H1 (cell line): ENCODE measurements around the gene EXTL2. TPM values are rescaled to one million over a fixed set of nuclear protein-coding genes. Genes with fewer than 3 reads are reported as not detected.

ENCODE experiments used
- CTCF ChIA-PET: fragments of 300-600 bp; sonication (Branson Sonifier 250); formaldehyde crosslinking; loops from one replicate; lab custom pipeline; 2021; ENCODE audit not compliant: partially characterized antibody; lab: Charles Lee
- POLR2A ChIA-PET: fragments of 300-600 bp; sonication (Branson Sonifier 250); formaldehyde crosslinking; loops from one replicate; lab custom pipeline; 2021; ENCODE audit warnings: inconsistent platforms; ENCODE audit not compliant: partially characterized antibody; lab: Charles Lee
- DNase-seq, 2 experiments: peaks; one replicate each; pipeline versions ENCODE4 v3.0.0 to v3.0.0-alpha.2; 2010 to 2022; ENCODE audit warnings: low spot score in 2 of 2, low read depth in 1 of 2, mixed read lengths in 1 of 2
- FAIRE-seq: peaks from 2 replicates; lab custom pipeline; 2011; peaks lifted over from hg19 to GRCh38; lab: Jason Lieb, UNC
- H2AFZ ChIP-seq: 2 replicates; pipeline ENCODE4 v1.8.1; 2012; ENCODE audit warnings: low read length, inconsistent platforms
- H2AK5ac ChIP-seq: 2 replicates; pipeline ENCODE4 v1.6.1; 2013; ENCODE audit warnings: low read depth, low read length
- H2BK120ac ChIP-seq: replicated peaks from 2 replicates; pipeline ENCODE3; 2013; ENCODE audit warnings: low read depth, low read length, inconsistent platforms
- H2BK12ac ChIP-seq: 2 replicates; pipeline ENCODE4 v1.6.1; 2013; ENCODE audit warnings: low read depth, low read length
- H2BK15ac ChIP-seq: 2 replicates; pipeline ENCODE4 v1.6.1; 2013; ENCODE audit warnings: low read length
- H2BK20ac ChIP-seq: 2 replicates; pipeline ENCODE4 v1.6.1; 2013; ENCODE audit warnings: low read length
- H2BK5ac ChIP-seq: 2 replicates; pipeline ENCODE4 v1.6.1; 2013; ENCODE audit warnings: low read depth, low read length
- H3K14ac ChIP-seq: 2 replicates; pipeline ENCODE4 v1.6.1; 2013; ENCODE audit warnings: inconsistent platforms; ENCODE audit not compliant: insufficient read length
- H3K18ac ChIP-seq: 2 replicates; pipeline ENCODE4 v1.6.1; 2013; ENCODE audit warnings: low read length; ENCODE audit errors: extremely low read depth
- H3K23ac ChIP-seq: 2 replicates; pipeline ENCODE4 v1.6.1; 2013; ENCODE audit warnings: inconsistent platforms; ENCODE audit not compliant: insufficient read length
- H3K23me2 ChIP-seq: 2 replicates; pipeline ENCODE4 v1.6.1; 2013; ENCODE audit warnings: low read depth, low read length
- H3K27ac ChIP-seq: 2 replicates; pipeline ENCODE4 v1.6.1; 2011; ENCODE audit warnings: low read depth, low read length, inconsistent platforms
- H3K27me3 ChIP-seq, 4 experiments: replicated peaks in 1 of 4; 1 replicate in 1 of 4; 2 replicates in 3 of 4; pipeline versions ENCODE4 v1.6.1 to v1.8.1; 2011 to 2013; ENCODE audit warnings: low read length in 3 of 4, mild to moderate bottlenecking in 3 of 4, inconsistent platforms in 2 of 4, mixed read lengths in 2 of 4, moderate library complexity in 1 of 4; ENCODE audit not compliant: control insufficient read depth in 3 of 4, insufficient read depth in 3 of 4; ENCODE audit errors: extremely low read depth in 1 of 4
- H3K36me3 ChIP-seq, 4 experiments: 2 replicates each; pipeline versions ENCODE4 v1.6.1 to v1.8.1; 2011 to 2013; ENCODE audit warnings: mild to moderate bottlenecking in 4 of 4, low read length in 3 of 4, moderate library complexity in 2 of 4, control low read depth in 1 of 4, inconsistent platforms in 1 of 4; ENCODE audit not compliant: insufficient read depth in 4 of 4, control insufficient read depth in 2 of 4
- H3K4ac ChIP-seq: replicated peaks from 2 replicates; pipeline ENCODE3; 2013; ENCODE audit warnings: low read length, low read depth, mixed read lengths, inconsistent platforms; ENCODE audit not compliant: insufficient read length
- H3K4me1 ChIP-seq, 4 experiments: replicated peaks in 1 of 4; 1 replicate in 1 of 4; 2 replicates in 3 of 4; pipeline versions ENCODE4 v1.6.1 to v1.8.1; 2011 to 2013; ENCODE audit warnings: low read length in 3 of 4, inconsistent platforms in 2 of 4, mixed read lengths in 1 of 4; ENCODE audit not compliant: insufficient read depth in 4 of 4, control insufficient read depth in 3 of 4
- H3K4me2 ChIP-seq, 2 experiments: 2 replicates each; pipeline versions ENCODE4 v1.6.1 to v1.8.1; 2011 to 2013; ENCODE audit warnings: low read depth in 2 of 2, low read length in 2 of 2, control low read depth in 1 of 2, inconsistent platforms in 1 of 2, mild to moderate bottlenecking in 1 of 2; ENCODE audit not compliant: insufficient read depth in 1 of 2
- H3K4me3 ChIP-seq, 4 experiments: fragments of 200-600, 300-600 bp in 1 of 4; sonication (generic), shearing (Covaris generic), sonication (Bioruptor Twin) in 1 of 4; 2 replicates each; pipeline versions ENCODE4 v1.5.1 to v1.8.1; 2011 to 2016; ENCODE audit warnings: low read length in 4 of 4, low read depth in 3 of 4, control low read depth in 2 of 4, inconsistent platforms in 2 of 4, mild to moderate bottlenecking in 2 of 4, mixed read lengths in 1 of 4, moderate library complexity in 1 of 4; ENCODE audit not compliant: insufficient read depth in 2 of 4; ENCODE audit errors: extremely low read depth in 1 of 4
- H3K56ac ChIP-seq: replicated peaks from 2 replicates; pipeline ENCODE3; 2013; ENCODE audit warnings: low read depth, mild to moderate bottlenecking, mixed read lengths, low read length, inconsistent platforms; ENCODE audit not compliant: insufficient read length
- H3K79me1 ChIP-seq: 2 replicates; pipeline ENCODE4 v1.6.1; 2013; ENCODE audit warnings: low read depth, low read length, control low read depth
- H3K79me2 ChIP-seq, 2 experiments: 2 replicates each; pipeline versions ENCODE4 v1.6.1 to v1.8.1; 2012 to 2013; ENCODE audit warnings: low read length in 2 of 2, mild to moderate bottlenecking in 2 of 2, inconsistent platforms in 1 of 2; ENCODE audit not compliant: insufficient read depth in 2 of 2, control insufficient read depth in 1 of 2
- H3K9ac ChIP-seq, 4 experiments: replicated peaks in 1 of 4; 1 replicate in 1 of 4; 2 replicates in 3 of 4; pipeline versions ENCODE4 v1.6.1 to v1.8.1; 2011 to 2013; ENCODE audit warnings: low read depth in 3 of 4, low read length in 3 of 4, control low read depth in 2 of 4, mild to moderate bottlenecking in 2 of 4, moderate library complexity in 2 of 4, inconsistent platforms in 1 of 4; ENCODE audit errors: extremely low read depth in 1 of 4
- H3K9me3 ChIP-seq, 2 experiments: 2 replicates each; pipeline versions ENCODE4 v1.6.1 to v1.8.1; 2012 to 2013; ENCODE audit warnings: mild to moderate bottlenecking in 2 of 2, moderate library complexity in 2 of 2, control low read depth in 1 of 2, inconsistent platforms in 1 of 2, low read depth in 1 of 2, low read length in 1 of 2, mixed read lengths in 1 of 2; ENCODE audit not compliant: insufficient read depth in 2 of 2
- H4K20me1 ChIP-seq, 2 experiments: replicated peaks in 1 of 2; 2 replicates each; pipeline versions ENCODE3 to v1.8.1; 2011 to 2013; ENCODE audit warnings: inconsistent platforms in 2 of 2, low read length in 2 of 2, mild to moderate bottlenecking in 1 of 2; ENCODE audit not compliant: insufficient read depth in 2 of 2, control insufficient read depth in 1 of 2
- H4K5ac ChIP-seq: 2 replicates; pipeline ENCODE4 v1.6.1; 2013; ENCODE audit warnings: low read length, low read depth, mixed read lengths, inconsistent platforms; ENCODE audit not compliant: insufficient read length
- H4K8ac ChIP-seq: 2 replicates; pipeline ENCODE4 v1.8.0; 2013; ENCODE audit warnings: mild to moderate bottlenecking, moderate library complexity, low read length, inconsistent platforms; ENCODE audit not compliant: insufficient read depth; ENCODE audit errors: extremely low read depth
- H4K91ac ChIP-seq: replicated peaks from 2 replicates; pipeline ENCODE3; 2013; ENCODE audit warnings: low read length, mixed read lengths, inconsistent platforms; ENCODE audit not compliant: insufficient read length
- ASH2L ChIP-seq: fragments of 200-600, 300-600 bp; sonication (generic); IDR thresholded peaks from one replicate; pipeline ENCODE4 v1.7.1; 2017; ENCODE audit warnings: low read length
- EGR1 ChIP-seq: IDR thresholded peaks from 2 replicates; pipeline ENCODE4 v1.6.1; 2011; ENCODE audit warnings: low read depth, low read length, borderline replicate concordance
- POLR2AphosphoS5 ChIP-seq: IDR thresholded peaks from 2 replicates; pipeline ENCODE4 v1.6.1; 2011; ENCODE audit warnings: low read depth, low read length
- SIN3A ChIP-seq, 2 experiments: IDR thresholded peaks in 1 of 2; conservative IDR thresholded peaks in 1 of 2; 2 replicates each; pipeline ENCODE4 v1.6.1; 2011 to 2012; ENCODE audit warnings: low read length in 2 of 2, improper control_type of control experiment in 1 of 2, low read depth in 1 of 2, mild to moderate bottlenecking in 1 of 2
- SIX5 ChIP-seq: IDR thresholded peaks from 2 replicates; pipeline ENCODE4 v1.6.1; 2011; ENCODE audit warnings: mild to moderate bottlenecking, low read depth, low read length
- TAF1 ChIP-seq: IDR thresholded peaks from 2 replicates; pipeline ENCODE4 v1.6.1; 2011; ENCODE audit warnings: mild to moderate bottlenecking, low read depth, low read length
- TAF7 ChIP-seq: optimal IDR thresholded peaks from 2 replicates; pipeline ENCODE3; 2011; ENCODE audit warnings: low read depth, mild to moderate bottlenecking, inconsistent platforms, low read length, moderate library complexity, borderline replicate concordance
- WGBS, 2 experiments: shearing (Covaris generic) in 1 of 2; methylation state at CpG; one replicate each; pipeline versions ENCODE4 v1.1.6 to v1.1.7; 2013 to 2015; ENCODE audit warnings: low lambda C conversion rate in 2 of 2, mixed read lengths in 2 of 2, inconsistent platforms in 1 of 2, low coverage in 1 of 2, missing lambda C conversion rate in 1 of 2; ENCODE audit not compliant: insufficient replicate concordance in 2 of 2, insufficient coverage in 1 of 2, insufficient read length in 1 of 2; ENCODE audit errors: extremely low coverage in 1 of 2, missing lambda C conversion rate in 1 of 2; 5-methylcytosine and 5-hydroxymethylcytosine counted together
- polyA plus RNA-seq, 7 experiments: library from polyadenylated mRNA; depleted of rRNA in 3 of 7; stranded (reverse) in 5 of 7; unstranded in 2 of 7; fragments of >200 nt in 5 of 7; fragments of 200-250 nt in 2 of 7; gene quantifications; 1 replicate in 5 of 7; 2 replicates in 1 of 7; 4 replicates in 1 of 7; pipeline versions ENCODE4 v1.2.1 to v1.2.3, GENCODE V29; 2011 to 2013; ENCODE audit warnings: missing spikeins in 2 of 7, mixed read lengths in 2 of 7
- total RNA-seq: library from RNA; stranded (reverse); fragmentation: NEBNext Ultra II Directional; extraction: Animal tissue kit (Norgen Biotek cat#: 25700); gene quantifications from 2 replicates; pipeline ENCODE4 v1.2.1, GENCODE V29; 2021
- TF ChIP-seq, protein P1 (sequence below): IDR thresholded peaks from 2 replicates; pipeline ENCODE4 v1.6.1; 2012; ENCODE audit warnings: inconsistent platforms
- TF ChIP-seq, protein P2 (sequence below): IDR thresholded peaks from 2 replicates; pipeline ENCODE4 v1.6.1; 2012; ENCODE audit warnings: inconsistent platforms

EXTL2 gene
- total and polyA plus RNA-seq, 2 of the 8 experiments (the other 6 are each of a cell fraction or from before 2014, with no cell fraction given) = 27.1 to 54.7 TPM

DNA sequence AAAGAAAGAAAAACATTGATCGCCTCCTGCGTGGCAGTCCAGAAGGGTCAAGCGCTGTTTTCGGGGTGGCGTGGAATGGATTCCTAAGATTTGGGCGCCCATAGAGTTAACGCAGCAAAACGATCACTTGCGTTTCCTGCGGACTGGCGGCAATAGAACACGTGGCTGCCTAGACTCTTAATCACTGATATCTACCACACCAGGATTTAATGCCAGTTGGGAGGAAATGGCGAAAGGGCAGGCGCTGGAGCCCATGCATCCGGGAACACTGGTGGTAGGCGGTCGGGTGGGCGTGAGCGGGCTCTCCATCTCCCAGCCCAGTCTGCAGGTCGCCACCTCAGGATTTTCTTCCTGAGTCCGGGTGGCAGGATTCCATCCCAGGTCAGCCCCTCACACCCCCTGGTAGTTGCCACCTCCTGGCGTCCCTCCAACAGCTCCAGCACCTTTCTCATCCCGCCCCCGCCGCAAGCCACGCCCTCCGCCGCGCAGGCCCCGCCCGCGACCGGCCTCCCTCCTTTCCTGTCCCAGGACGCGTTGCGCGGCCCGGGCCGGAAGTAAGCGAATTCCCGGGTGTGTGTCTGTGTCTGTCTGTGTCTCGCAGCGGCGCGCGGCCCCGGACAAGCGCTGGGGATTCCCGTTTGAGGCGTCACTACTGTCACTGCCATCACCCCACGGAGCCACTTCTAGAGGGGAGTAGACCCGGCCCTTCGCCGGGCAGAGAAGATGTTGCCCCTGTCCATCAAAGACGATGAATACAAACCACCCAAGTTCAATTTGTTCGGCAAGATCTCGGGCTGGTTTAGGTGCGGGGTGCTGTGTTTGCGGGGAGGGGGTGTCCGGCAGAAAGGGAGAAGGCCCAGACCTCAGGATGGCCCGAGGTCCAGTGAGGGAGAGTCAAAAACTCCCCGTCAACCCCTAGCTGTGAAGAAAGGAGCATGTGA, 1.2 kb upstream of the EXTL2 start, which contains the start of gene SLC30A7:
SLC30A7 (plus strand) TSS at position 551 of the 941 bp plus-strand sequence; CDS start at position 724, 173 bp downstream.
- ChIA-PET POLR2A (interaction anchor here (1.0 to 2.8 kb wide), 10 partner anchors 9 to 763 kb away, joined by 3 to 13 read pairs (median 4); partner anchors contain the start of genes DPH5, SASS6 and TRMT13), CTCF (interaction anchor here (1.6 to 1.8 kb wide), 3 partner anchors 10 to 414 kb away, joined by 3 to 5 read pairs (median 4); no protein-coding TSS in a partner anchor)
- Histone ChIP-seq H3K23ac (no peak within 1 kb of the TSS), H2BK120ac (no peak within 1 kb of the TSS), H3K56ac (peak within 1 kb of the TSS; percentile 1), H3K79me2 (peaks cover 8 to 67% of the 10 kb centered on the region in 2 experiments), H3K23me2 (peaks cover 9% of the 10 kb centered on the region; the same call in 1 of the 2 replicates), H3K18ac (peak within 1 kb of the TSS; percentile 74; the same call in 1 of the 2 replicates), H4K20me1 (peaks cover 0 to 6% of the 10 kb centered on the region in 2 experiments), H2BK12ac (no peak within 1 kb of the TSS; the same call in 1 of the 2 replicates), H2AK5ac (no peak within 1 kb of the TSS), H2AFZ (peak within 1 kb of the TSS; percentile 95), H4K91ac (peak within 1 kb of the TSS; percentile 5), H4K5ac (peak within 1 kb of the TSS; percentile 75), H2BK5ac (peak within 1 kb of the TSS; percentile 79), H3K4me1 (peaks cover 0 to 5% (median 0%) of the 10 kb centered on the region in 4 experiments; a peak in 2 of 7 replicates), H3K9me3 (0 out of 4 replicates have a peak, but pooled peaks cover 0 to under 1% of the 10 kb centered on the region in 2 experiments), H4K8ac (peak within 1 kb of the TSS; percentile 87; the same call in 1 of the 2 replicates), H3K4me3 (peak within 1 kb of the TSS; percentile 83 to 97 (median 91)), H3K4me2 (peak within 1 kb of the TSS; percentile 94 to 98), H3K14ac (no peak within 1 kb of the TSS), H2BK15ac (0 out of 2 replicates have a peak within 1 kb of the TSS, but pooled peaks have one; percentile 1), H3K4ac (peak within 1 kb of the TSS; percentile 2), H3K79me1 (0 out of 2 replicates have a peak, but pooled peaks cover 2% of the 10 kb centered on the region), H3K9ac (peak within 1 kb of the TSS; percentile 77 to 85 (median 84)), H3K27me3 (no peaks in the 10 kb centered on the region), H3K36me3 (peaks cover 0 to 29% (median 14%) of the 10 kb centered on the region in 4 experiments; a peak in 5 of 8 replicates), H2BK20ac (no peak within 1 kb of the TSS), H3K27ac (peak within 1 kb of the TSS; percentile 79)
- FAIRE-seq (no peak), DNase-seq (peak; percentile 65 to 98)
- 2% methylated on average over 54 of the region's 62 CpGs; no CpG with 5 or more reads in 1 of the 2 experiments for WGBS, 2 experiments
- TF ChIP-seq ASH2L = peak; percentile 46
- no peak for TF ChIP-seq SIX5
- TF ChIP-seq SIN3A (conservative IDR thresholded peaks at IDR 0.05 in 1 of 2, IDR thresholded peaks at IDR 0.05 in 1 of 2; ENCODE audit: low read depth in 1 of 2, low read length in 2 of 2) = peak in 1 of 2 experiments; percentile 11; a peak in 2 of 4 replicates
- 0 out of 2 replicates have a peak, but pooled peaks have one; percentile 62 for TF ChIP-seq EGR1
- TF ChIP-seq POLR2AphosphoS5 = peak; percentile 67
- TF ChIP-seq, protein P1, sequence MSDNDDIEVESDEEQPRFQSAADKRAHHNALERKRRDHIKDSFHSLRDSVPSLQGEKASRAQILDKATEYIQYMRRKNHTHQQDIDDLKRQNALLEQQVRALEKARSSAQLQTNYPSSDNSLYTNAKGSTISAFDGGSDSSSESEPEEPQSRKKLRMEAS = peak; percentile 71
- TF ChIP-seq, protein P2, sequence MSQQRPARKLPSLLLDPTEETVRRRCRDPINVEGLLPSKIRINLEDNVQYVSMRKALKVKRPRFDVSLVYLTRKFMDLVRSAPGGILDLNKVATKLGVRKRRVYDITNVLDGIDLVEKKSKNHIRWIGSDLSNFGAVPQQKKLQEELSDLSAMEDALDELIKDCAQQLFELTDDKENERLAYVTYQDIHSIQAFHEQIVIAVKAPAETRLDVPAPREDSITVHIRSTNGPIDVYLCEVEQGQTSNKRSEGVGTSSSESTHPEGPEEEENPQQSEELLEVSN = peak; percentile 48
- TF ChIP-seq TAF7 = peak; percentile 43
- peak; percentile 61 for TF ChIP-seq TAF1
